ENCODE results near the gene VAC14.

The VAC14 gene

GRCh38 chr16:70740914-70741782, 59.8 kb downstream of the VAC14 start:
- DNase-seq, result no peak

GRCh38 chr16:70740174-70740913, 60.6 kb downstream of the VAC14 start:
- no peak for DNase-seq

- no peak for DNase-seq
Measured at GRCh38 chr16:70739389-70739788, 61.6 kb downstream of the VAC14 start.

GRCh38 chr16:70738083-70738977, 62.6 kb downstream of the VAC14 start:
- no peak for DNase-seq

- no peak for DNase-seq
Measured at GRCh38 chr16:70737377-70738082, 63.4 kb downstream of the VAC14 start.

GRCh38 chr16:70736465-70737376, 64.2 kb downstream of the VAC14 start:
- no peak for DNase-seq

GRCh38 chr16:70735141-70735979, 65.6 kb downstream of the VAC14 start:
- no peak for DNase-seq

GRCh38 chr16:70734522-70735095, 66.3 kb downstream of the VAC14 start:
- DNase-seq, result no peak

- no peak for DNase-seq
Measured at GRCh38 chr16:70730944-70731343, 70.0 kb downstream of the VAC14 start.

GRCh38 chr16:70730031-70730430, 70.9 kb downstream of the VAC14 start:
- DNase-seq, result no peak

GRCh38 chr16:70729292-70729691, 71.7 kb downstream of the VAC14 start:
- DNase-seq, result no peak

- no peak for DNase-seq
Measured at GRCh38 chr16:70728150-70728549, 72.8 kb downstream of the VAC14 start.

GRCh38 chr16:70726892-70727361, 74.0 kb downstream of the VAC14 start:
- DNase-seq, result no peak

GRCh38 chr16:70725912-70726828, 74.8 kb downstream of the VAC14 start:
- DNase-seq, result no peak

- no peak for DNase-seq
Measured at GRCh38 chr16:70725024-70725911, 75.7 kb downstream of the VAC14 start.

GRCh38 chr16:70724146-70725023, 76.6 kb downstream of the VAC14 start:
- no peak for DNase-seq

- DNase-seq, result no peak
Measured at GRCh38 chr16:70723740-70724145, 77.2 kb downstream of the VAC14 start.
